GM18526 (cell line): ENCODE measurements around the gene HES6.

Experiments
- POLR2A ChIP-seq: IDR thresholded peaks from 3 replicates; pipeline ENCODE4 v1.6.1; 2011; ENCODE audit not compliant: insufficient read length; ENCODE audit errors: extremely low read depth

HES6 gene

GRCh38 chr2:238279324-238279682, 39.5 kb upstream of the HES6 start:
- TF ChIP-seq POLR2A = no peak

DNA sequence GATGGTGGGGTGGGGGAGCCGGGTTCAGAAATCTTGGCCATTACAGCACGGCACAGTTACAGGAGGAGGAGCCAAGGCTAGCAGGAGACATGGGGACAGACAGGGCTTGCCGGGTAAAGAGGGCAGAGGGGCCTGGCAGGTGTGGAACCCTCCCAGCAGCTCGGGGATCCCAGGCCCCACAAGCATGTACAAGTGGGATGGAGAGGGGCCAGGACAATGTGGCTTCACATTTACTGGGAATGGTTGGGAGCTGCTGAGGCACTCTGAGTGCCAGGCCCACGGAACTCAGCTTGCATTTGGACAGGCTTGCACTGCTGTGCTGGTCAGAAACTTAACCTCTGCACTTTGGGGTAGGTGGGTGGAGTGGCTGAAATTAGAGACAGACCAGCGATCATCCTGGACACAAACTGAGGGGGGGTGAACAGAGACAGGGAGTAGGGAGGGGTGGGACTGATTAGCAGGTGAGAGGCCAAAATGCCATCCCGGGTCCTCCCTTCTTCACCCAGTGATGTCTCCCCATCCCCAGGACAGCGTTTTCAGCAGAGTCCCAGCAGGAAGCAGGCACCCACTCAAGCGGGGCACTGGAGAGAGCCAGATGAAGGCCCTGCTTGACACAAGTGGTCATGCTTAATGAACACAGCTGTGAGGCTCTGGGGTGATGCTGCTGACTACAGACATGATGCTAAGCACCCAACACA, 38.9 kb upstream of the HES6 start:
- no peak for TF ChIP-seq POLR2A

- TF ChIP-seq POLR2A = no peak
Measured at GRCh38 chr2:238277695-238278094, 37.9 kb upstream of the HES6 start.

GRCh38 chr2:238274152-238274865, 34.5 kb upstream of the HES6 start:
- no peak for TF ChIP-seq POLR2A

GRCh38 chr2:238272156-238272555, 32.3 kb upstream of the HES6 start:
- TF ChIP-seq POLR2A = no peak

GRCh38 chr2:238271061-238271554, 31.3 kb upstream of the HES6 start:
- no peak for TF ChIP-seq POLR2A

GRCh38 chr2:238270606-238271005, 30.8 kb upstream of the HES6 start:
- TF ChIP-seq POLR2A = no peak

DNA sequence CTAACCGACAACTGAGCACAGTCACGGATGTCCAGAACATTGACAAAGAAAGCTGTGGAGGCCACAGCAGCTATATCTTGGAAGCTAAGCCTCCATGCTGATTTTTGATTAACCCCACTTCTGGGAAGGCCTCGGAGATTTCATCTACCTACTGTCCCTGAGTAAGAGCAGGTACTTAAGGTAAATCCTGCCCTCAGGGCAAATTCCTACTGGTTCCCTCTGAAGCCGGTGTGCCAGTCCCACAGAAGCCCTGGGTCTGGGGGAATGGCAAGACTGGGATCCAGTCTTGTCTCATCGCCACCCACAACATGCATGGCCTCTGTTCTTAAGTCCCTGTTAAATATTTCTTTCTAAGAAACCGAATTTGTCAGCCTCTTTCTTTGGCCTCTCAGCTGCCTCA, 29.9 kb upstream of the HES6 start:
- no peak for TF ChIP-seq POLR2A

GRCh38 chr2:238267884-238268680, 28.2 kb upstream of the HES6 start:
- no peak for TF ChIP-seq POLR2A

DNA sequence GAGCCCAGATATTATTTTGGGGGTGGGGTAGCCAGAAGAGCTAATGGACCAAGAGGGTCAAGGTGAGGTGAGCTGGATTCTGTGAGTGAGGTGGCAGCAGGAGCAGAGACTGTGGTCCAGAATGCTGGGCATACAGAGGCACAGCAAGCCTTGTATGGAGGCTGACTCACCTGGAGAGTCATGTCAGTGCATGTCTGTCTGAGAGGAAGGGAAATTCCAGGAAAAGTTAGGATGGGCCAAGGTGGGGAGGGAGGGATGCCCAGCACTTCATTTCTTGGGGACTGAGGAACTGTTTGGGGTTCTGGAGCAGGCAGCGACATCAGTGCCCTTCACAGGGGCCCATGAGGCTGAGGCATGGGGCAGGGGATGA, 27.5 kb upstream of the HES6 start:
- TF ChIP-seq POLR2A = no peak

DNA sequence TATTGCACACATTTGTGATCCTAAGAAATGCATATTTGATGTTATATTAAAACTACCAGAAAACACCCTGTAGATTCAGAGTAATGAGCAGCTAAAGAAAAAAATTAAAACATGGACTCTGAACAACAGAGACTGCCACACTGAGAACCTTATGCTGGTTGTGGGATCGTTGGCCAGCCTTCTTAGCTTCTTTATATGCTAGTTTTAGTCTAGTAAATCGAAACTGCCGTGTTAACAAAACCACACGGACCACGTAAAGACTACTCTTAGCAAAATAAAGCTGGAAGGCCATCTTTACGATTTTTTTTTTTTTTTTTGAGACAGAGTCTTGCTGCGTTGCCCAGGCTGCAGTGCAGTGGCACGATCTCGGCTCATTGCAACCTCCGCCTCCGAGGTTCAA, 25.8 kb upstream of the HES6 start:
- no peak for TF ChIP-seq POLR2A

DNA sequence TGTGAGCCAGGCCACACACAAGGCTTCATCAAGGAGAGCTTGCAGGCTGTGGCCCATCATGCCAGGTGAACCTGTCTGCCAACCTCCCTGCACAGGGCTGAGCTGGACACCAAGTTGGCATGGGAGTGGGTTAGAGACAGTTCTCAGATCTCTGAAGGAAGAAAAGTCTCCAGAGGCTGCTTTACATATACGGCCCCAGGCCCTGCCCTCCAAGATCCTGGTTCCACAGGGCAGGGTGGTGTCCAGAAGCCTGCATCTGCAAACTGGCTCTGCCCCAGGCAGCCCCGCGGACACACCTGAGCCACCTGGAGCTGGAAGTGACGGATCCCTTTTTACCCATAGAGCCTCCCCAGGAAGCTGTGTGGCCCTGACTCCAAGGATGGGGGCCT, 24.2 kb upstream of the HES6 start:
- no peak for TF ChIP-seq POLR2A

DNA sequence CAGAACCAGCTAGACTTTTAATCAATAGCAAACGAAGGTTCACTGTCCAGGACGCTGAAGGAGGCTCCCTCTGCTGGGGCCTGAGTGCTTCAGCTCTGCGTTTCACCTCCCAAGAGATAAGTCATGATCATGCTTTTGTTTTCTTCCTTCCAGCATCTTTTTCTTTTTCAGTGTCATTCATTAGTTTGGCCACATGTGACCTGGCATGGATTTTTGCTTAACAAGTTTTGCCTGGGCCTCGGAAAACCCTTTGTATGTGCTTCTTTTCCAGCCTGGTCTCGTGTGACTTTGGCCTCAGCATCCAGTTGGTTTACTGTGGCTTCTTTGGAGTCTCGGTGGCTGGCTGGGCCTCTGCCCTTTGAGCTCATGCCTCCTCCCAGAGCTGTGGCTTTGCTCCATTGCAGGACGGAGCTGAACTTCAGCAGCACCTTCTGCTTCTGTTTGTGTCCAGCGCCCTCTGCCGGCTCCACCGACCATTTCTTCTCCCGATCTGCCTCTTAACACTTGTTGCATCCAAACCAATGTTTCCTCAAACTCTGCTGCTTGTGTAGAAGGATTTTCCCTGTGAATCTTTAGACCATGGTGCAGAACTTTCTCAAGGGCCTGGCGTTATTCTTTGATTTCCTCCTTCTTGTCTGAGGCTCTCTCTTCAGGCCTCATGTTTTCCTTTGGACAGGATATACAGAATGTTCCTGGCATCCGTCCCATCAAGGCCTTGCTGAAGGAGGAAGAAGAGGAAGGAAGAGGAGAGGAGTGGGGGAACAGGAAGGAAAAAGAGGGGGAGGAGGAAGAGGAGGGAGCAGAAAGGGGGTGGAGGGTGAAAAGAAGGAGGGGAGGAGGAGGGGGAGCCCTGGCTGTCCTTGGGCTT, 23.6 kb upstream of the HES6 start:
- TF ChIP-seq POLR2A = no peak

GRCh38 chr2:238262496-238263122, 22.8 kb upstream of the HES6 start:
- no peak for TF ChIP-seq POLR2A
